GM23248 (cell line): ENCODE measurements around the gene CHCHD4. TPM values are rescaled to one million over a fixed set of nuclear protein-coding genes. Genes with fewer than 3 reads are reported as not detected.

ENCODE experiments used
- DNase-seq: peaks from one replicate; pipeline ENCODE4 v3.0.0-alpha.2; 2015
- H2AFZ ChIP-seq: fragments of 200-600 bp; sonication (generic); 2 replicates; pipeline ENCODE4 v1.6.1; 2016; ENCODE audit warnings: antibody characterized with exemption
- H3F3A ChIP-seq: fragments of 200-600 bp; sonication (generic); 2 replicates; pipeline ENCODE4 v1.6.1; 2016; ENCODE audit warnings: mild to moderate bottlenecking, antibody characterized with exemption, mixed run types; ENCODE audit not compliant: insufficient read depth
- H3K27ac ChIP-seq: fragments of 200-600 bp; sonication (generic); 2 replicates; pipeline ENCODE4 v1.5.1; 2016; ENCODE audit warnings: mild to moderate bottlenecking
- H3K27me3 ChIP-seq: fragments of 200-600 bp; sonication (generic); replicated peaks from 2 replicates; pipeline ENCODE4 v1.6.1; 2016; ENCODE audit warnings: mild to moderate bottlenecking; ENCODE audit not compliant: insufficient read depth
- H3K36me3 ChIP-seq: fragments of 200-600 bp; sonication (generic); 2 replicates; pipeline ENCODE4 v1.6.1; 2016; ENCODE audit warnings: low read depth, mild to moderate bottlenecking
- H3K4me1 ChIP-seq: fragments of 200-600 bp; sonication (generic); 2 replicates; pipeline ENCODE4 v1.6.1; 2016; ENCODE audit warnings: mild to moderate bottlenecking; ENCODE audit not compliant: insufficient read depth
- H3K4me2 ChIP-seq: fragments of 200-600 bp; sonication (generic); one replicate; pipeline ENCODE4 v1.6.1; 2016; ENCODE audit warnings: mild to moderate bottlenecking; ENCODE audit not compliant: unreplicated experiment
- H3K4me3 ChIP-seq: fragments of 200-600 bp; sonication (generic); 2 replicates; pipeline ENCODE4 v1.5.1; 2016; ENCODE audit warnings: mild to moderate bottlenecking
- H3K79me2 ChIP-seq: fragments of 200-600 bp; sonication (generic); 2 replicates; pipeline ENCODE4 v1.6.1; 2016; ENCODE audit warnings: mild to moderate bottlenecking; ENCODE audit not compliant: insufficient read depth
- H3K9ac ChIP-seq: fragments of 200-600 bp; sonication (generic); 2 replicates; pipeline ENCODE4 v1.6.1; 2016; ENCODE audit warnings: mild to moderate bottlenecking
- H3K9me2 ChIP-seq: fragments of 200-600 bp; sonication (generic); 2 replicates; pipeline ENCODE4 v1.6.1; 2016; ENCODE audit warnings: mixed run types, mild to moderate bottlenecking, moderate library complexity; ENCODE audit not compliant: insufficient read depth
- H3K9me3 ChIP-seq: fragments of 200-600 bp; sonication (generic); one replicate; pipeline ENCODE4 v1.6.1; 2017; ENCODE audit warnings: low read depth
- H4K20me1 ChIP-seq: fragments of 200-600 bp; sonication (generic); 2 replicates; pipeline ENCODE4 v1.6.0; 2016; ENCODE audit not compliant: insufficient read depth
- EZH2 ChIP-seq: fragments of 200-600 bp; sonication (generic); IDR thresholded peaks from 2 replicates; pipeline ENCODE4 v1.6.1; 2018; ENCODE audit warnings: antibody characterized with exemption, mild to moderate bottlenecking; ENCODE audit not compliant: insufficient read depth, poor library complexity, severe bottlenecking
- EZH2phosphoT487 ChIP-seq: fragments of 200-600 bp; sonication (generic); IDR thresholded peaks from 2 replicates; pipeline ENCODE4 v1.6.1; 2018; ENCODE audit warnings: antibody characterized with exemption, moderate library complexity, mild to moderate bottlenecking, low read depth; ENCODE audit not compliant: insufficient read depth
- WGBS, 2 experiments: methylation state at CpG; one replicate each; pipeline ENCODE4 v1.1.6; 2015 to 2017; ENCODE audit warnings: low lambda C conversion rate in 2 of 2, low coverage in 1 of 2; ENCODE audit errors: missing lambda C conversion rate in 2 of 2; 5-methylcytosine and 5-hydroxymethylcytosine counted together
- in situ Hi-C: fragments of 300-500 bp; cut with MboI; formaldehyde crosslinking; loops from 2 replicates; pipeline ENCODE4 v1.15.0; 2020
- polyA plus RNA-seq: library from polyadenylated mRNA; unstranded; fragments of >200 nt; fragmentation: Nextera tagmentation; extraction: Ambion mirVana; gene quantifications from 2 replicates; pipeline ENCODE4 v1.2.1, GENCODE V29; 2016
- total RNA-seq: library from RNA; depleted of rRNA; stranded (reverse); fragments of >200 nt; shearing (Covaris generic); gene quantifications from 2 replicates; pipeline ENCODE4 v1.2.3, GENCODE V29; 2014

Gene CHCHD4
- total and polyA plus RNA-seq, 2 experiments from 2014 or later: 12.3 to 15.1 TPM

DNA sequence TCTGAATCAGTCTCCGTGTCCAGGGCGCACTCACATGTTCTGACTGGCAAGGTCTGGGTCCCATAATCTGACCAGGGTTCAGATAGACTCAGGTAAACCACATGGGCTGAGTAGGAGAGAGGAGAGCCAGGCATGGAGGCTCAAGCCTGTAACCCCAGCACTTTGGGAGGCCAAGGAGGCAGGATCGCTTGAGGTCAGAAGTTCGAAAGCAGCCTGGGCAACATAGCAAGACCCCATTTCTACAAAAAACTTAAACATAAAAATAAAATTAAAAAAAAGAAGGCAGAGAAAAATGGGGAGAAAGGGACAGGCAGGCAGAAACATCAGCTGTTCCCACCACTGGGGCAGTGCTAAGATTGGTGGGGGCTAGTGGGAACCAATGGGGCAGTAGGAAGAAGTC lies 5.6 kb upstream of the CHCHD4 start:
- DNase-seq: no peak
- H3F3A ChIP-seq: peaks cover 11% of the 10 kb centered on the region
- H3K79me2 ChIP-seq: peaks cover 66% of the 10 kb centered on the region
- no peaks in the 10 kb centered on the region for H3K9me3 ChIP-seq
- H4K20me1 ChIP-seq: no peaks in the 10 kb centered on the region; the same call in 1 of the 2 replicates
- no peak overlapping the region for H3K4me2 ChIP-seq
- H3K9ac ChIP-seq: no peak overlapping the region
- no peaks in the 10 kb centered on the region for H3K27me3 ChIP-seq
- H3K9me2 ChIP-seq: no peaks in the 10 kb centered on the region
- TF ChIP-seq EZH2phosphoT487 (no peak), EZH2 (no peak)
- H3K27ac ChIP-seq: no peak overlapping the region
- in situ Hi-C loops: no loop called here
- H3K4me1 ChIP-seq: peaks cover 17% of the 10 kb centered on the region
- peaks cover 59% of the 10 kb centered on the region for H3K36me3 ChIP-seq
- H3K4me3 ChIP-seq: no peak overlapping the region
- whole genome bisulfite sequencing, 2 experiments: 98 to 100% methylated on average over 4 of the region's 4 CpGs
- no peak overlapping the region for H2AFZ ChIP-seq

DNA sequence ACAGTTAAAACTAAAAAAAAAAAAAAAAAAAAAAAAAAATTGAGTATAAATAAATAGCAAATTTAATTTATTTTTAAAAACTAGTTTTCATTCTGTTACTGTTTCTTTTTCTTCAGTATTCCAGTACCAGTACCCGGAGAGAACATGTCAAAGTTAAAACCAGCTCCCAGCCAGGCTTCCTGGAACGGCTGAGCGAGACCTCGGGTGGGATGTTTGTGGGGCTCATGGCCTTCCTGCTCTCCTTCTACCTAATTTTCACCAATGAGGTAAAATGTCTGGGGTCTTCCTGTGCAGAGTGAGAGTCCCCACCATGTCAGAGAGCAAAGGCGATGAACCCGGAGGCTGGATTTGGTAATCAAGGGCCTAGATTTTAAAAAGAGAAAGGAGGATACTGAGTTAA lies 4.6 kb upstream of the CHCHD4 start:
- no peaks in the 10 kb centered on the region for H3K27me3 ChIP-seq
- H3K4me3 ChIP-seq: no peak overlapping the region
- no peak overlapping the region for H3K9ac ChIP-seq
- no peaks in the 10 kb centered on the region; the same call in 1 of the 2 replicates for H4K20me1 ChIP-seq
- H3K9me2 ChIP-seq: no peaks in the 10 kb centered on the region
- no peaks in the 10 kb centered on the region for H3K9me3 ChIP-seq
- peaks cover 52% of the 10 kb centered on the region for H3K36me3 ChIP-seq
- TF ChIP-seq EZH2 (no peak), EZH2phosphoT487 (no peak)
- no peak for DNase-seq
- peaks cover 17% of the 10 kb centered on the region for H3K4me1 ChIP-seq
- H2AFZ ChIP-seq: no peak overlapping the region
- in situ Hi-C loops: no loop called here
- no peak overlapping the region for H3K27ac ChIP-seq
- H3K79me2 ChIP-seq: peaks cover 68% of the 10 kb centered on the region
- peaks cover 11% of the 10 kb centered on the region for H3F3A ChIP-seq
- 97 to 98% methylated on average over 6 of the region's 6 CpGs for WGBS, 2 experiments
- no peak overlapping the region for H3K4me2 ChIP-seq

DNA sequence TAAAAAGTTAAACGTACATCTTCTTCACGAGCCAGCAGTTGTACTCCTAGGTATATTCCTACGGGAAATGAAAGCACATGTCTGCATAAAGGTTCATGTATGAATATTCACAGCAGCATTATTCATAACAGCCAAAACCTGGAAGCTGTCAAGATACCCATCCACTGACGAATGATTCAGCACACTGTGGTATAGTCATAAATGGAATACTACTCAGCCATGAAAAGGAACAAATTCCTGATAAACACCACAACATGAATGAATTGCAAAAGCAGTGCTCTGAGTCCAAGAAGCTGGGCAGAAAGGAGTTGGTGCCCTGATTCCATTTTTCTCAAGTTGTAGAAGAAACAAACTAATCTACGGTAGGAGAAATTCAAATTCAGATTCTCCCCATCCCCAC lies 4.1 kb upstream of the CHCHD4 start:
- no peak overlapping the region for H3K27ac ChIP-seq
- H2AFZ ChIP-seq: no peak overlapping the region
- WGBS, 2 experiments: 98 to 99% methylated on average over 5 of the region's 5 CpGs
- H3F3A ChIP-seq: peaks cover 11% of the 10 kb centered on the region
- no peaks in the 10 kb centered on the region for H3K9me3 ChIP-seq
- H3K9ac ChIP-seq: no peak overlapping the region
- DNase-seq: no peak
- TF ChIP-seq EZH2phosphoT487 (no peak), EZH2 (no peak)
- H3K9me2 ChIP-seq: no peaks in the 10 kb centered on the region
- H3K4me2 ChIP-seq: no peak overlapping the region
- H3K27me3 ChIP-seq: no peaks in the 10 kb centered on the region
- no peak overlapping the region for H3K4me3 ChIP-seq
- H3K36me3 ChIP-seq: peaks cover 46% of the 10 kb centered on the region
- H3K4me1 ChIP-seq: peaks cover 18% of the 10 kb centered on the region
- H3K79me2 ChIP-seq: peaks cover 74% of the 10 kb centered on the region
- in situ Hi-C loops: no loop called here
- H4K20me1 ChIP-seq: no peaks in the 10 kb centered on the region; the same call in 1 of the 2 replicates

- H3K79me2 ChIP-seq: peaks cover 84% of the 10 kb centered on the region
- whole genome bisulfite sequencing, 2 experiments: 82 to 84% methylated on average over 12 of the region's 12 CpGs
- H4K20me1 ChIP-seq: no peaks in the 10 kb centered on the region; the same call in 1 of the 2 replicates
- H3K4me3 ChIP-seq: 0 out of 2 replicates have a peak overlapping the region, but pooled peaks have one; percentile 92
- peak overlapping the region; percentile 91; the same call in 1 of the 2 replicates for H3K27ac ChIP-seq
- DNase-seq: no peak
- H3K9me3 ChIP-seq: no peaks in the 10 kb centered on the region
- H3K9me2 ChIP-seq: no peaks in the 10 kb centered on the region
- H3F3A ChIP-seq: peaks cover 11% of the 10 kb centered on the region
- peaks cover 23% of the 10 kb centered on the region for H3K4me1 ChIP-seq
- no peaks in the 10 kb centered on the region for H3K27me3 ChIP-seq
- TF ChIP-seq EZH2 (no peak), EZH2phosphoT487 (no peak)
- in situ Hi-C loops: no loop called here
- H3K9ac ChIP-seq: 0 out of 2 replicates have a peak overlapping the region, but pooled peaks have one; percentile 93
- peaks cover 37% of the 10 kb centered on the region for H3K36me3 ChIP-seq
- H2AFZ ChIP-seq: no peak overlapping the region
- H3K4me2 ChIP-seq: peak overlapping the region; percentile 84
Observed at GRCh38 chr3:14127516-14128161, 3.0 kb upstream of the CHCHD4 start.
